ENCODE results near the gene ANKRD12. TPM values are rescaled to one million over a fixed set of nuclear protein-coding genes. Genes with fewer than 3 reads are reported as not detected.

The ANKRD12 gene
- total RNA-seq, 1 experiment from 2014 or later, result 43.4 TPM

DNA sequence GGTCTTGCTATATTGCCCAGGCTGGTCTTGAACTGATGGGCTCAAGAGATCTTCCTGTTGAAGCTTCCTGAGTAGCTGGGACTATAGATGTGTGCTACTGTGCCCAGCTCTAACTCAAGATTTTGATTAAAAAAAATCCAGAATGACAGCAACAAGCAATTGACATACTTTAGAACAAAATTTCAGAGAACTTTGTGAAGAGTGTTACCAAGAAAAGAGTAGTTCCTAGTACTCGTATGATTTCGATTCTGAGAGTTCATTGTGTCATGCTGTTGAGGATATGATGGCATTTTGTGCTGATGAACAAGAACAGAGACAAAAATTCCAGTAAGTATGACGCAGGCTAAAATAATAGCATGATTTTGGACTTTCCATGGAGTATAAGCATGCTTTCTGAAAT is 107.8 kb downstream of the ANKRD12 start:
- Mint-ChIP-seq H3K9me3 (no peaks in the 10 kb centered on the region), H3K27me3 (ENCODE audit: low read depth) (no peaks in the 10 kb centered on the region), H3K4me1 (peaks cover 31% of the 10 kb centered on the region), H3K36me3 (peaks cover 18% of the 10 kb centered on the region), H3K4me3 (no peak overlapping the region), H3K27ac (0 out of 2 replicates have a peak overlapping the region, but pooled peaks have one; percentile 71)
- no peak for ATAC-seq
- POLR2A ChIA-PET, result no interaction called here
- CTCF ChIA-PET, result no interaction called here
- no peak for DNase-seq (ENCODE audit: low spot score)
- TF ChIP-seq FOXP1 (CRISPR knock-in tag; IDR thresholded peaks at IDR 0.05; ENCODE audit: borderline replicate concordance) (no peak), ZNF219 (CRISPR knock-in tag; IDR thresholded peaks at IDR 0.05; ENCODE audit: borderline replicate concordance) (no peak), ZNF263 (CRISPR knock-in tag; IDR thresholded peaks at IDR 0.05; ENCODE audit: low read depth) (no peak), ZNF416 (CRISPR knock-in tag; IDR thresholded peaks at IDR 0.05) (no peak), HMGXB4 (CRISPR knock-in tag; IDR thresholded peaks at IDR 0.05) (no peak), ELF4 (CRISPR knock-in tag; IDR thresholded peaks at IDR 0.05; ENCODE audit: low read depth) (no peak), ESRRA (CRISPR knock-in tag; IDR thresholded peaks at IDR 0.05; ENCODE audit: borderline replicate concordance) (no peak), GABPB1 (CRISPR knock-in tag; IDR thresholded peaks at IDR 0.05) (no peak), FOXJ3 (CRISPR knock-in tag; IDR thresholded peaks at IDR 0.05; ENCODE audit: borderline replicate concordance) (no peak), MXD4 (CRISPR knock-in tag; IDR thresholded peaks at IDR 0.05; ENCODE audit: borderline replicate concordance) (no peak), MYBL2 (CRISPR knock-in tag; IDR thresholded peaks at IDR 0.05) (no peak), GTF2I (CRISPR knock-in tag; conservative IDR thresholded peaks at IDR 0.05) (no peak), ZNF423 (CRISPR knock-in tag; IDR thresholded peaks at IDR 0.05) (no peak), RELA (CRISPR knock-in tag; IDR thresholded peaks at IDR 0.05; ENCODE audit: borderline replicate concordance) (no peak)
- TF ChIP-seq, protein P1, sequence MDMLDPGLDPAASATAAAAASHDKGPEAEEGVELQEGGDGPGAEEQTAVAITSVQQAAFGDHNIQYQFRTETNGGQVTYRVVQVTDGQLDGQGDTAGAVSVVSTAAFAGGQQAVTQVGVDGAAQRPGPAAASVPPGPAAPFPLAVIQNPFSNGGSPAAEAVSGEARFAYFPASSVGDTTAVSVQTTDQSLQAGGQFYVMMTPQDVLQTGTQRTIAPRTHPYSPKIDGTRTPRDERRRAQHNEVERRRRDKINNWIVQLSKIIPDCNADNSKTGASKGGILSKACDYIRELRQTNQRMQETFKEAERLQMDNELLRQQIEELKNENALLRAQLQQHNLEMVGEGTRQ (CRISPR knock-in tag; IDR thresholded peaks at IDR 0.05), result no peak
- TF ChIP-seq, protein P2, sequence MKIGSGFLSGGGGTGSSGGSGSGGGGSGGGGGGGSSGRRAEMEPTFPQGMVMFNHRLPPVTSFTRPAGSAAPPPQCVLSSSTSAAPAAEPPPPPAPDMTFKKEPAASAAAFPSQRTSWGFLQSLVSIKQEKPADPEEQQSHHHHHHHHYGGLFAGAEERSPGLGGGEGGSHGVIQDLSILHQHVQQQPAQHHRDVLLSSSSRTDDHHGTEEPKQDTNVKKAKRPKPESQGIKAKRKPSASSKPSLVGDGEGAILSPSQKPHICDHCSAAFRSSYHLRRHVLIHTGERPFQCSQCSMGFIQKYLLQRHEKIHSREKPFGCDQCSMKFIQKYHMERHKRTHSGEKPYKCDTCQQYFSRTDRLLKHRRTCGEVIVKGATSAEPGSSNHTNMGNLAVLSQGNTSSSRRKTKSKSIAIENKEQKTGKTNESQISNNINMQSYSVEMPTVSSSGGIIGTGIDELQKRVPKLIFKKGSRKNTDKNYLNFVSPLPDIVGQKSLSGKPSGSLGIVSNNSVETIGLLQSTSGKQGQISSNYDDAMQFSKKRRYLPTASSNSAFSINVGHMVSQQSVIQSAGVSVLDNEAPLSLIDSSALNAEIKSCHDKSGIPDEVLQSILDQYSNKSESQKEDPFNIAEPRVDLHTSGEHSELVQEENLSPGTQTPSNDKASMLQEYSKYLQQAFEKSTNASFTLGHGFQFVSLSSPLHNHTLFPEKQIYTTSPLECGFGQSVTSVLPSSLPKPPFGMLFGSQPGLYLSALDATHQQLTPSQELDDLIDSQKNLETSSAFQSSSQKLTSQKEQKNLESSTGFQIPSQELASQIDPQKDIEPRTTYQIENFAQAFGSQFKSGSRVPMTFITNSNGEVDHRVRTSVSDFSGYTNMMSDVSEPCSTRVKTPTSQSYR (CRISPR knock-in tag; IDR thresholded peaks at IDR 0.05), result no peak
- TF ChIP-seq, protein P3, sequence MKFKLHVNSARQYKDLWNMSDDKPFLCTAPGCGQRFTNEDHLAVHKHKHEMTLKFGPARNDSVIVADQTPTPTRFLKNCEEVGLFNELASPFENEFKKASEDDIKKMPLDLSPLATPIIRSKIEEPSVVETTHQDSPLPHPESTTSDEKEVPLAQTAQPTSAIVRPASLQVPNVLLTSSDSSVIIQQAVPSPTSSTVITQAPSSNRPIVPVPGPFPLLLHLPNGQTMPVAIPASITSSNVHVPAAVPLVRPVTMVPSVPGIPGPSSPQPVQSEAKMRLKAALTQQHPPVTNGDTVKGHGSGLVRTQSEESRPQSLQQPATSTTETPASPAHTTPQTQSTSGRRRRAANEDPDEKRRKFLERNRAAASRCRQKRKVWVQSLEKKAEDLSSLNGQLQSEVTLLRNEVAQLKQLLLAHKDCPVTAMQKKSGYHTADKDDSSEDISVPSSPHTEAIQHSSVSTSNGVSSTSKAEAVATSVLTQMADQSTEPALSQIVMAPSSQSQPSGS (CRISPR knock-in tag; IDR thresholded peaks at IDR 0.05; ENCODE audit: borderline replicate concordance, low read depth), result no peak
- TF ChIP-seq, protein P4, sequence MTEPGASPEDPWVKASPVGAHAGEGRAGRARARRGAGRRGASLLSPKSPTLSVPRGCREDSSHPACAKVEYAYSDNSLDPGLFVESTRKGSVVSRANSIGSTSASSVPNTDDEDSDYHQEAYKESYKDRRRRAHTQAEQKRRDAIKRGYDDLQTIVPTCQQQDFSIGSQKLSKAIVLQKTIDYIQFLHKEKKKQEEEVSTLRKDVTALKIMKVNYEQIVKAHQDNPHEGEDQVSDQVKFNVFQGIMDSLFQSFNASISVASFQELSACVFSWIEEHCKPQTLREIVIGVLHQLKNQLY (CRISPR knock-in tag; IDR thresholded peaks at IDR 0.05), result no peak
- TF ChIP-seq, protein P5, sequence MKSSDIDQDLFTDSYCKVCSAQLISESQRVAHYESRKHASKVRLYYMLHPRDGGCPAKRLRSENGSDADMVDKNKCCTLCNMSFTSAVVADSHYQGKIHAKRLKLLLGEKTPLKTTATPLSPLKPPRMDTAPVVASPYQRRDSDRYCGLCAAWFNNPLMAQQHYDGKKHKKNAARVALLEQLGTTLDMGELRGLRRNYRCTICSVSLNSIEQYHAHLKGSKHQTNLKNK (CRISPR knock-in tag; IDR thresholded peaks at IDR 0.05), result no peak
